Esophagus squamous epithelium (tissue), 5 donors: ENCODE measurements around the gene CTIF. TPM values are rescaled to one million over a fixed set of nuclear protein-coding genes. Genes with fewer than 3 reads are reported as not detected.
A peak's percentile ranks its signal among the peaks of the same experiment; 100 is the strongest.

Experiments
- DNase-seq: peaks from one replicate; lab custom pipeline; 2025; lab: John Stamatoyannopoulos, UW
- H3K27ac ChIP-seq, 4 donors: fragments of 200-600 bp; sonication (generic); one replicate each; pipeline ENCODE4 v1.5.1; 2016 to 2019; ENCODE audit warnings: mild to moderate bottlenecking in 1 of 4
- H3K27me3 ChIP-seq, 4 donors: fragments of 200-600 bp; sonication (generic); 1 replicate in 3 of 4; 2 replicates in 1 of 4; pipeline versions ENCODE4 v1.5.1 to v1.6.0; 2017 to 2021; ENCODE audit warnings: antibody characterized with exemption in 1 of 4
- H3K36me3 ChIP-seq, 3 donors: fragments of 200-600 bp; sonication (generic); one replicate each; pipeline ENCODE4 v1.5.1; 2016 to 2019
- H3K4me1 ChIP-seq, 3 donors: fragments of 200-600 bp; sonication (generic); one replicate each; pipeline ENCODE4 v1.5.1; 2017 to 2019
- H3K4me3 ChIP-seq, 4 donors: fragments of 200-600 bp; sonication (generic); 1 replicate in 3 of 4; 2 replicates in 1 of 4; pipeline ENCODE4 v1.5.1; 2016 to 2019; ENCODE audit warnings: mild to moderate bottlenecking in 2 of 4, moderate library complexity in 1 of 4
- H3K9me3 ChIP-seq, 3 donors: fragments of 200-600 bp; sonication (generic); one replicate each; pipeline ENCODE4 v1.5.1; 2016 to 2019
- POLR2A ChIP-seq, 4 donors: fragments of 450-650 bp; IDR thresholded peaks; one replicate each; pipeline ENCODE4 v1.6.1; 2017; ENCODE audit warnings: antibody characterized with exemption in 4 of 4, mild to moderate bottlenecking in 4 of 4, moderate library complexity in 3 of 4
- WGBS, 2 donors: methylation state at CpG; one replicate each; pipeline ENCODE4 v1.1.5; 2018; 5-methylcytosine and 5-hydroxymethylcytosine counted together
- intact Hi-C: fragments of 100-400 bp; cut with DNase I; formaldehyde crosslinking; loops from one replicate; pipeline ENCODE4 v1.15.0; 2022
- total RNA-seq, 4 donors: library from RNA; depleted of rRNA; stranded (reverse); fragments of >200 nt; gene quantifications; one replicate each; pipeline ENCODE4 v1.1.0, GENCODE V29; 2016
- TF ChIP-seq, protein P1 (sequence below), 6 experiments: fragments of 450-650 bp in 4 of 6; fragments of 200-600 bp in 2 of 6; sonication (generic) in 2 of 6; IDR thresholded peaks; one replicate each; pipeline ENCODE4 v1.5.1; 2016 to 2019; ENCODE audit warnings: antibody characterized with exemption in 6 of 6, mild to moderate bottlenecking in 4 of 6, moderate library complexity in 4 of 6
- donor health status: DM: yes; HTN: yes; CAD: no.

Gene CTIF
- total RNA-seq, 4 donors from 2014 or later: 4.7 to 24.2 (median 10.2) TPM

DNA sequence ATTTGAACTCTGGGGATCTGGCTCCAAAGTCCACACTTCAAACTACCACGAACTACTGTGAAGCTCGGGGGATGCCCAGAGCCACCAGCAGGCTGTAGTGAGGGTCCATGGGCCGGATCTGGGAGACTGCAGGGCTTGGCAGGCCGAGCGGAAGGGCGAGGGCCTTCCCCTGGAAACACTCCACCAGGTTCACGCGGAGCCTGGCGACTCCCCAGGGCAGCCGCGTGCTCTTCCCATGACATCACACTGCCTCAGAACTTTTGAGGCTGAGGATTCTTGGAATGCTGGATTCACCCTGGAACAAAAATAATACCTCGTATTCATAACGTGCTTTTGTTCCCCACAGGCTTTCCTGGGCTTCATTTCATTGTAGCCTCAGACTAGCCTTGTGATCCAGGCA lies 210.9 kb downstream of the CTIF start:
- H3K4me1 ChIP-seq: peaks cover 0 to 24% (median under 1%) of the 10 kb centered on the region in 3 donors
- no peaks in the 10 kb centered on the region for H3K9me3 ChIP-seq
- TF ChIP-seq POLR2A (IDR thresholded peaks at IDR 0.05): no peak
- TF ChIP-seq, protein P1, sequence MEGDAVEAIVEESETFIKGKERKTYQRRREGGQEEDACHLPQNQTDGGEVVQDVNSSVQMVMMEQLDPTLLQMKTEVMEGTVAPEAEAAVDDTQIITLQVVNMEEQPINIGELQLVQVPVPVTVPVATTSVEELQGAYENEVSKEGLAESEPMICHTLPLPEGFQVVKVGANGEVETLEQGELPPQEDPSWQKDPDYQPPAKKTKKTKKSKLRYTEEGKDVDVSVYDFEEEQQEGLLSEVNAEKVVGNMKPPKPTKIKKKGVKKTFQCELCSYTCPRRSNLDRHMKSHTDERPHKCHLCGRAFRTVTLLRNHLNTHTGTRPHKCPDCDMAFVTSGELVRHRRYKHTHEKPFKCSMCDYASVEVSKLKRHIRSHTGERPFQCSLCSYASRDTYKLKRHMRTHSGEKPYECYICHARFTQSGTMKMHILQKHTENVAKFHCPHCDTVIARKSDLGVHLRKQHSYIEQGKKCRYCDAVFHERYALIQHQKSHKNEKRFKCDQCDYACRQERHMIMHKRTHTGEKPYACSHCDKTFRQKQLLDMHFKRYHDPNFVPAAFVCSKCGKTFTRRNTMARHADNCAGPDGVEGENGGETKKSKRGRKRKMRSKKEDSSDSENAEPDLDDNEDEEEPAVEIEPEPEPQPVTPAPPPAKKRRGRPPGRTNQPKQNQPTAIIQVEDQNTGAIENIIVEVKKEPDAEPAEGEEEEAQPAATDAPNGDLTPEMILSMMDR (IDR thresholded peaks at IDR 0.05): no peak
- 38 to 50% methylated on average over 11 to 13 of the region's 13 CpGs for WGBS, 2 donors
- peak overlapping the region; percentile 30 to 62 (median 46) for H3K27ac ChIP-seq
- H3K36me3 ChIP-seq: no peaks in the 10 kb centered on the region
- intact Hi-C loops: no loop called here
- no peaks in the 10 kb centered on the region for H3K27me3 ChIP-seq
- DNase-seq: no peak
- no peak overlapping the region for H3K4me3 ChIP-seq

- intact Hi-C loops: no loop called here
- peaks cover 0 to 26% (median 7%) of the 10 kb centered on the region in 3 donors for H3K4me1 ChIP-seq
- H3K27ac ChIP-seq: peak overlapping the region in 3 of 4 donors; percentile 45 to 62 (median 48)
- TF ChIP-seq, protein P1 (IDR thresholded peaks at IDR 0.05): no peak
- no peak for TF ChIP-seq POLR2A (IDR thresholded peaks at IDR 0.05)
- H3K9me3 ChIP-seq: no peaks in the 10 kb centered on the region
- H3K4me3 ChIP-seq: no peak overlapping the region
- 70 to 76% methylated on average over 9 of the region's 11 CpGs for WGBS, 2 donors
- H3K36me3 ChIP-seq: no peaks in the 10 kb centered on the region
- H3K27me3 ChIP-seq: no peaks in the 10 kb centered on the region
- no peak for DNase-seq
Measured at GRCh38 chr18:48750485-48751175, 211.8 kb downstream of the CTIF start.

DNA sequence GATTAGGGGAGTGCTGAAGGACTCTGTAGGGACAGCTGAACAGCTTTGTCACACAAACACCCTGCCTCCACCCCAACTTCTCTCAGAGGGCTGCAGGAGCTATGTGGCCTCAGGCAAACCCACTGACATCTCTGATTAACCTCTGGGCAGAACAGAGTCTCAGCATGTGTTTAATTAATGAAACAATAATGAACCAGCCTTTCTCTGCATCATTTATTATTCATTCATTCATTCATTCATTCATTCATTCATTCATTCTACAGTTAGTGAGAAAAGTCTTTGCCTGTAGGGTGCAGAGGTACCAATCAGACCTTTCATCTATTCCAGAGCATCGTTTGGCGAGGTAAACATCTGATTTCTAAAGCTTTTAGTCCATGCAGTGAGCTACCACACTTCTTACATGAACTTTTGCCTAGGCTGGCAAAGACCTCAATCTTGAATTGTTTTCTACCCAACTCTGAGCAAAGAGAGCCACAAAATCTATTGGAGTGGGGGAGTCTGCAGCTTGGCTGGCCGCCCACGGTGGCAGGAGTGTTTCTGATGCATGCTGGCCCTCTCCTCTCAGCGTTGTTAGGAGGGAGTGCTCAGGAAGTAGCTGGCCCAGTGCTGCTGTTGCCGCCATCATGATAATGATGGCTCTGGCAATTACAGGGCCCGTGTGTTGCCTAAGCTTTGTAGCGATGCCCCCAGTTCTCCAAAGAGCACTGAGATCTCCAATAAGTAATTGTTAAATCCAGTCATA lies 213.1 kb downstream of the CTIF start:
- intact Hi-C loops: no loop called here
- DNase-seq: no peak
- WGBS, 2 donors: 71 to 92% methylated on average over 2 to 8 of the region's 8 CpGs
- Histone ChIP-seq H3K27me3 (no peaks in the 10 kb centered on the region), H3K27ac (no peak overlapping the region), H3K9me3 (no peaks in the 10 kb centered on the region), H3K4me3 (no peak overlapping the region), H3K36me3 (no peaks in the 10 kb centered on the region), H3K4me1 (peaks cover 0 to 26% (median 7%) of the 10 kb centered on the region in 3 donors)
- TF ChIP-seq, protein P1 (IDR thresholded peaks at IDR 0.05): no peak
- TF ChIP-seq POLR2A (IDR thresholded peaks at IDR 0.05): no peak

DNA sequence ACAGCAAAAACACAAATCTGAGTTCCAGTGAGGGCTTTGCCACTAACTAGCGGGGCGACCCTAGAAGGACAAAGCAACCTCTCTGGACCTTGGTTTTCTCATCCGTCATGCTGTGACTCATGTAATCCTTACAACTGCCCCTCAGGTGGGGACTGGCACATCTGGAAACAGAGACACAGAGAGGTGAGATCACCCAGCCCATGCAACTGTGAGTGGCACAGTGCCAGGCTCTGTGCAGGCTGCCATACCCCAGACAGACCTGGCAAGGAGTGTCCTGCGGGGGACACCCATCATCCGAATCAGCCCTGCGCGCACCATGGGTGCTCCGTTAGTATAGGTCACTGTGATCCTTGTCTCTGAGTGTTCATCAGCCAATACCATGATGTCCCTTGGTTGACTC lies 213.6 kb downstream of the CTIF start:
- peaks cover 0 to 26% (median 7%) of the 10 kb centered on the region in 3 donors for H3K4me1 ChIP-seq
- no peak for DNase-seq
- no peaks in the 10 kb centered on the region for H3K9me3 ChIP-seq
- TF ChIP-seq, protein P1 (IDR thresholded peaks at IDR 0.05): no peak
- H3K36me3 ChIP-seq: no peaks in the 10 kb centered on the region
- no peaks in the 10 kb centered on the region for H3K27me3 ChIP-seq
- no peak overlapping the region for H3K4me3 ChIP-seq
- H3K27ac ChIP-seq: no peak overlapping the region
- intact Hi-C loops: no loop called here
- WGBS, 2 donors: 94 to 97% methylated on average over 4 to 7 of the region's 8 CpGs

GRCh38 chr18:48752928-48753327 lies 214.1 kb downstream of the CTIF start:
- no peak for DNase-seq
- 83 to 93% methylated on average over 3 to 8 of the region's 8 CpGs for WGBS, 2 donors
- Histone ChIP-seq H3K9me3 (no peaks in the 10 kb centered on the region), H3K36me3 (peaks cover 0 to 4% (median 0%) of the 10 kb centered on the region in 3 donors), H3K4me3 (no peak overlapping the region), H3K27ac (no peak overlapping the region), H3K27me3 (no peaks in the 10 kb centered on the region), H3K4me1 (peaks cover 0 to 26% (median 7%) of the 10 kb centered on the region in 3 donors)
- intact Hi-C loops: no loop called here
- TF ChIP-seq, protein P1 (IDR thresholded peaks at IDR 0.05): no peak
- no peak for TF ChIP-seq POLR2A (IDR thresholded peaks at IDR 0.05)
